Measurements from ENCODE around the gene DIPK2A. TPM values are rescaled to one million over a fixed set of nuclear protein-coding genes. Genes with fewer than 3 reads are reported as not detected.
A peak's percentile ranks its signal among the peaks of the same experiment; 100 is the strongest.

DIPK2A gene
- polyA plus RNA-seq, 3 donors from 2014 or later: 10.1 to 15.8 (median 12.7) TPM

DNA sequence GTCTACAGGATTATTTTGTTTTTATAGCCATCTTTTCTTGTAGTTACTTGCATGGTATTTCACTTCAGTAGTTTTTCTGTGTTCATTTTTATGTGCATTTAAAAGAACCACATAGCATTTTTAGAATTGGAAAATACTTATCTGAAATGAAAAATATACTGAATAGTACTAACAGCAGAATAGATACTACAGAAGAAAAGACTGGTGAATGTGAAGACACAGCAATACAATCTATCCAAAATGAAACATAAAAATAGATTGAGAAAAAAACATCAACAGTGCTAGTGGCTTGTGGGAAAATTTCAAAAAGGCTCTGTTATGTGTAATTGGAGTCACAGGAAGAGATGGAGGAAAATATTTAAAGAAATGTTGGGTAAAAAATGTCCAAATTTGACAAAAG is 12.7 kb upstream of the DIPK2A start:
- no peak for DNase-seq
- peaks cover 0 to 21% (median 9%) of the 10 kb centered on the region in 6 donors for H3K9me3 Mint-ChIP-seq
- H3K27me3 Mint-ChIP-seq (ENCODE audit: low read depth in 3 of 3): peaks cover 6 to 19% (median 11%) of the 10 kb centered on the region in 3 donors
- H3K4me1 Mint-ChIP-seq: peaks cover 19 to 34% of the 10 kb centered on the region in 2 donors
- H3K36me3 Mint-ChIP-seq: no peaks in the 10 kb centered on the region
- H3K27ac Mint-ChIP-seq: no peak overlapping the region
- H3K4me3 Mint-ChIP-seq: no peak overlapping the region

DNA sequence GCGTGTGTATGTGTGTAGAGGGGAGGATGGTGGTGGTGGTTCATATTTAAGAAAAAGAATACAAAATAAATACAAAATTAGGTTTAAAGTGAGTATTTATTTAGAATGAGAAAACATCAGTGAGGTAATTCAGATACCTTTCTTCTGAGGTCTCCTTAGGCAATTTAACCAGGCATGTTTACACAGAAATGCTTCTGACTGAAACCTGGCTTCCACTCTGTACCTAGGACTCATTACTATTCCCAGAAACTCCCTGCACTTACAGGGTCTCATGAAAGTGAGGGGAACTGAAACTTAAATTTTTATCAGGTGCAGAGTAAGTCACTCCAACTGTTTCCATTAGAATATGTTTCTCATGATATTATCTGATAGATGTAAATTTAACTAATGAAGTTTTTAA is 10.3 kb upstream of the DIPK2A start:
- Mint-ChIP-seq H3K4me1 (peaks cover 16 to 25% of the 10 kb centered on the region in 2 donors), H3K36me3 (no peaks in the 10 kb centered on the region), H3K27ac (no peak overlapping the region), H3K9me3 (peaks cover 0 to 21% (median 9%) of the 10 kb centered on the region in 6 donors), H3K27me3 (ENCODE audit: low read depth in 3 of 3) (peaks cover 6 to 17% (median 9%) of the 10 kb centered on the region in 3 donors), H3K4me3 (no peak overlapping the region)
- DNase-seq: no peak

DNA sequence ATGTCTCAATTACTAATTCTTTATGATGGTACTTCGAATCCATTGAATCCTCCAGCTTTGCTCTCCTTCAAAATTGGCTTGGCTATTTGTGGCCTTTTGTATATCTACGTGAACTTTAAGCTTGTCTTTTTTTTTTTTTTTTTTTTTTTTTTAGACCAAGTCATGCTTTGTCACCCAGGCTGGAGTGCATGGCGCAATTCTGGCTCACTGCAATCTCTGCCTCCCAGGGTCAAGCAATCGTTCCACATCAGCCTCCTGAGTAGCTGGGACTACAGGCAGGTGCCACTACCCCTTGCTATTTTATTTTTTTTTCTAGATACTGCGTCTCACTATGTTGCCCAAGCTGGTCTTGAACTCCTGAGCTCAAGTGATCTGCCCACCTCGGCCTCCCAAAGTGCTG is 7.7 kb upstream of the DIPK2A start:
- peaks cover 0 to 17% (median 7%) of the 10 kb centered on the region in 6 donors for H3K9me3 Mint-ChIP-seq
- peaks cover 1 to 23% (median 8%) of the 10 kb centered on the region in 3 donors for H3K27me3 Mint-ChIP-seq (ENCODE audit: low read depth in 3 of 3)
- no peak overlapping the region for H3K27ac Mint-ChIP-seq
- no peak overlapping the region for H3K4me3 Mint-ChIP-seq
- H3K36me3 Mint-ChIP-seq: no peaks in the 10 kb centered on the region
- no peaks in the 10 kb centered on the region for H3K4me1 Mint-ChIP-seq
- DNase-seq: no peak

DNA sequence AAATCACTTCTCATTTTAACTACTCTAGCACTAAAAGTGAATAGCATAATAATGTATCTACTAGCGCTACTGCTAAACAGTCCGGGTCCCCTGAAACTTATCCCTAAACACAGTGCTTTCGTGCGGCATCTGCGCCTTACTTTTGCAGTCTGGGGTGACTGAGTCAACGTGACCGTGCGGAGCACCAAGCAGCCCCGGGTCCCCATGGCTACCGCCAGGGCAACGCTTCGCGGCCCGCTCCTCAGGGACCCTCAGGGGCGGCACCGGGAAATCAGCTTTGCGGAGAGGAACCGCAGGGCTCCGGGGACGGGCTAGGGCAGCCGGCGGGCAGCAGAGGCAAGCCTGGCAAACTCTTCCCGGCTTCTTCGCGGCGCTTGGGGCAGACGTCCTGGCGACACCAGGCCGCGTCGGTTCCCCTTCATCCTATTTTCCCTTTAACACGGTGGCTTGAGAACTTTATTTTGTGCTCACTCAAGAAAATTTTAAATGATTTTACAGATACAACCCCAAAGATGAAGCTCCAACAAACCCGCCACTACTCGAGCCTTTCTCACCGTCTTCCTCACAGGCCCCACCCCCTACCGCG is 757 bp upstream of the DIPK2A start:
- H3K4me3 Mint-ChIP-seq: peak overlapping the region; percentile 94 to 99 (median 95)
- DNase-seq: peak; percentile 36 to 56 (median 55)
- peaks cover 8 to 39% (median 22%) of the 10 kb centered on the region in 3 donors for H3K27me3 Mint-ChIP-seq (ENCODE audit: low read depth in 3 of 3)
- H3K36me3 Mint-ChIP-seq: no peaks in the 10 kb centered on the region
- peaks cover 29 to 31% of the 10 kb centered on the region in 2 donors for H3K4me1 Mint-ChIP-seq
- H3K9me3 Mint-ChIP-seq: no peaks in the 10 kb centered on the region
- peak overlapping the region; percentile 89 to 99 (median 98) for H3K27ac Mint-ChIP-seq

DNA sequence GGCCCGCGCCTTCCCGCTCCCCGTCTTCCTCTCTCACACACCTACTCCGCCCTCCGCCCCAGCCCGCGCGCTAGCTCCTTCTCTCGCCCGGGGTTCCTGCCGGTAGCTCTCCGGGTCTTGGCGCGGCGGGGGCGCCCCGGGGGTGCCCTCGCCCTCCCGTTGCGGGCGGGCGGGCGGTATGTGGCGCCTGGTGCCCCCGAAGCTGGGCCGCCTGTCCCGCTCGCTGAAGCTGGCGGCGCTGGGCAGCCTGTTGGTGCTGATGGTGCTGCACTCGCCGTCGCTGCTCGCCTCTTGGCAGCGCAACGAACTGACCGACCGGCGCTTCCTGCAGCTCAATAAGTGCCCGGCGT is 507 bp downstream of the DIPK2A start:
- Mint-ChIP-seq H3K27me3 (ENCODE audit: low read depth in 3 of 3) (peaks cover 8 to 38% (median 22%) of the 10 kb centered on the region in 3 donors), H3K4me1 (peaks cover 38 to 41% of the 10 kb centered on the region in 2 donors), H3K27ac (peak overlapping the region; percentile 89 to 99 (median 98)), H3K36me3 (no peaks in the 10 kb centered on the region), H3K4me3 (peak overlapping the region; percentile 94 to 99 (median 95)), H3K9me3 (no peaks in the 10 kb centered on the region)
- peak in 1 of 3 donors; percentile 59 for DNase-seq

DNA sequence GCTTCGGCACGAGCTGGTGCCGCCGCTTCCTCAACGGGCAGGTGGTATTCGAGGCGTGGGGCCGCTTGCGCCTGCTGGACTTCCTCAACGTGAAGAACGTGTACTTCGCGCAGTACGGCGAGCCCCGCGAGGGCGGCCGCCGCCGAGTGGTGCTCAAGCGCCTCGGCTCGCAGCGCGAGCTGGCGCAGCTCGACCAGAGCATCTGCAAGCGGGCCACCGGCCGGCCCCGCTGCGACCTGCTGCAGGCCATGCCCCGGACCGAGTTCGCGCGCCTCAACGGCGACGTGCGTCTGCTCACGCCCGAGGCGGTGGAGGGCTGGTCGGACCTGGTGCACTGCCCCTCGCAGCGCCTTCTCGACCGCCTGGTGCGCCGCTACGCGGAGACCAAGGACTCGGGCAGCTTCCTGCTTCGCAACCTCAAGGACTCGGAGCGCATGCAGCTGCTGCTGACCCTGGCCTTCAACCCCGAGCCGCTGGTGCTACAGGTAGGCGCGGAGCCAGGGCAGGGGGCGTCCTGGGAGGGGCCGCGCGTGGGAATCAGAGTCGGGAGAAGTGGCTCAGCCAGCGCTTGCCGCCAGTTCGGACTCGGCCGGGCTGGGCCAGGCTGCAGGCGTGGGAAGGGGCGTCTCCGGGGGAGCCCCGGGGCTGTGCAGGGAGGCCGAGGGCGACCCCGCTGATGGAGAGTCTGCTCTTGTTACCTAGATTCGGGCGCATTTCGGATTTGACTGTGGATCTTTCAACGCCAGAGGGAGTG is 1.1 kb downstream of the DIPK2A start:
- DNase-seq: peak; percentile 61 to 65 (median 64)
- H3K9me3 Mint-ChIP-seq: no peaks in the 10 kb centered on the region
- H3K27me3 Mint-ChIP-seq (ENCODE audit: low read depth in 3 of 3): peaks cover 8 to 32% (median 19%) of the 10 kb centered on the region in 3 donors
- H3K4me3 Mint-ChIP-seq: peak overlapping the region; percentile 94 to 99 (median 95)
- H3K36me3 Mint-ChIP-seq: no peaks in the 10 kb centered on the region
- H3K4me1 Mint-ChIP-seq: peaks cover 43 to 47% of the 10 kb centered on the region in 2 donors
- H3K27ac Mint-ChIP-seq: peak overlapping the region; percentile 89 to 97 (median 94)

DNA sequence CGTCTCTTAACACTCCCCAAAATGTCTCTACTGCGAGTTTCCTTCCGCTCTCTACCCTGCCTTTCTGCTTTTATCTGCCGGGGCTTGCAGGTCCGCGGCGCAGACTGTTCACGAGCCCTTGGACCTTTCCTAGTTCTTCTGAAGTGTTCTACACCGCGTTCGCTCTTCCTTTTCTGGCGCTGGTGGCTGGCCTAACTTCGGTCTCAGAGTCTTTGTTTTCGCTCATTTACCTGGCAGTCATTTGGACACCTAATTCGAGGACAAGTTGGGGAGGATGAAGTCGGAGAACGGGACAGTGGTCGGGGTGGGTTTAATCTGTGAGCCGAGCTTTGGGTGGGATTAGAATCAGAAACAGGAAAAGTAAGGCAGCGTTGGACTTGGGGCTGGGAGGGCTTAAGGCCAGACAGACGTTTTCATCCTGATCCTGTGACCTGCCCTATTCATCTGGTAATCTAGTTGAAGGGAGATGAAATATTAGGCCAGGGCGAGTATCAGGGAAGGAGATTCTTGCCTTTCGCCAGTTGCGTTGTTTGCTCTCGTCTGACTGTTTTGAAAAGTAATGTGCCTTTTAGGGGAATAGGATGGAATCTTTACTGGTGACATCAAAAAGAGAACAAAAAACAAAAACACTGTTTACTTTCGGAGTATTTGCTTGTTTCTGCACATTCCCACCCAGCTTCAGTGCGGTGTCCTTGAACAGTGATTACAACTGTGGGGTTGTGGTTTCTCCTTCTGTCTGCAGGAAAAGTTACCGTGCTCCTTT is 1.8 kb downstream of the DIPK2A start:
- Mint-ChIP-seq H3K27ac (peak overlapping the region; percentile 89 to 97 (median 94)), H3K9me3 (no peaks in the 10 kb centered on the region), H3K4me3 (peak overlapping the region; percentile 94 to 99 (median 95)), H3K4me1 (peaks cover 51 to 55% of the 10 kb centered on the region in 2 donors), H3K27me3 (ENCODE audit: low read depth in 3 of 3) (peaks cover 8 to 32% (median 19%) of the 10 kb centered on the region in 3 donors), H3K36me3 (no peaks in the 10 kb centered on the region)
- peak in 2 of 3 donors; percentile 68 to 70 for DNase-seq

DNA sequence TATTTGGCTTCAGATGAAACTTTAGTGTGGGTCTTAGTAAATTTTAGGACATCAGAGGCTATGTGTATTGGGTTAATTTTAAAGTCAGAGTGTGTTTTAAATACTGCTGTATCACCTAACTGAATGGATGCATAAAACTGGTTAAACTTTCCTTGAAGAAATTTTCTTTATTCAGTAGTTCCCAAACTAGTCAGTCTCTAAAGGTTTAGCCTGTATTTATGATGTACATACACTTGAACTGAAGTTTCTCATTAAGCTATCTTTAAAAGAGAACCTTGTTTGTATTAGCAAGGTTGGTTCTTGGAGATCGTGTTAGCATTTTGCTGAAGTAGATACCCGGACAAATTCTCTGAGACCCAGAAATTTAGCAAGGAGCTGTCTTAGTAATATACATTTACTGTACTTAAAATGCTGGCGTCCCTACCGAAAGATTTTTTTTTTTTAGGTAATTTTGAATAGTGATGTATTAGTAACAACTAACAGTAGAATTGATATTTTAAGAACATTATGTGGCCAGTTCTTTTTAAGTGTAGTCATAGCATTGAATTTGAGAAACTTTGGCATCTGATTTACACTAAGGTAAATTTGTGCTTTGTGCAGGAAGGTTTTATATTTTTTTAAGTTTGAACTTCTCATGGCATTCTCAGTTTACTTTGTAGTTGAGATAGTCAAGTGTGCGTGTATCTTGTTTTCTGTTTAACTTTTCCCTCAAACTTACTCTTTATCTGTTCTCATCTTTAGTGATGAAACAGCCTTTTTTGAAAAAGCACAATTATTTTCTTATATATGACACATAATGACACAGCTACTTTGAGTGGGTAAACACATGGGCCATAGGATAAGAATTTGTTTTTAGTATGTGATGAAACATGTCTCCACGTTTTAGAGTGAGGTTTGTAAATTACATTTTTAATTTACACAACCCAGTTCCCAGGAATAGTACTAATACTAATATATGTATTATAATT is 2.9 kb downstream of the DIPK2A start:
- DNase-seq: no peak
- Mint-ChIP-seq H3K27me3 (ENCODE audit: low read depth in 3 of 3) (peaks cover 8 to 23% (median 19%) of the 10 kb centered on the region in 3 donors), H3K27ac (peak overlapping the region; percentile 4 to 97 (median 92)), H3K4me3 (peak overlapping the region; percentile 94 to 99 (median 95)), H3K36me3 (no peaks in the 10 kb centered on the region), H3K4me1 (peaks cover 56 to 66% of the 10 kb centered on the region in 2 donors), H3K9me3 (no peaks in the 10 kb centered on the region)

DNA sequence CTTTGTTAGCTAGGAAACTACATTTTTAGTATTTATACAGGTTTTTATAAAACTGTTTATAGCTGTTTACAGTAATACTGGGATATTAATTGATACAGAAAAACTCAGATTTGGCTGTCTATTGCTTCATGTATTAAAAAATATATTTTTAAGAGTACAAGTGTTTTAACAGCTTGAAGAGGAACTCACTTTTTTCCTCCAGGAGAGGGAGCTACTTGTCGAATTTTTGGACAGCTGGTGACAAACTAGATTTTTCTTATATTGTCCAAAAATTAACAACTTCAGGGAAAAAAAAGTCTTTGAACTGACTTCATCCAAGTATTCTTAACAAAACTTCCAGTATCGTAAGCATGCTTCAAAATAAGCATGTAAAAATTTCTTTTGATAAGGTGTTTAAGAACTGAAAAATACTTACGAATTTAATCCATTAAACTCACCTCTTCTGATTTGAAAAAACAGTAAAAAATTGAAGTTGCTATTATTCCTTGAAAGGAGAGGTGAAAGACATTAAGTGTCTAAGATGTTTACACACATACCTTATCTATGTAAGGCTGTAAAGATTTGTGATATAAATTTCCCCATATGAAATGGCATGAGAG is 4.0 kb downstream of the DIPK2A start:
- DNase-seq: peak in 2 of 3 donors; percentile 20 to 23
- Mint-ChIP-seq H3K36me3 (no peaks in the 10 kb centered on the region), H3K27me3 (ENCODE audit: low read depth in 3 of 3) (peaks cover 8 to 19% (median 18%) of the 10 kb centered on the region in 3 donors)

DNA sequence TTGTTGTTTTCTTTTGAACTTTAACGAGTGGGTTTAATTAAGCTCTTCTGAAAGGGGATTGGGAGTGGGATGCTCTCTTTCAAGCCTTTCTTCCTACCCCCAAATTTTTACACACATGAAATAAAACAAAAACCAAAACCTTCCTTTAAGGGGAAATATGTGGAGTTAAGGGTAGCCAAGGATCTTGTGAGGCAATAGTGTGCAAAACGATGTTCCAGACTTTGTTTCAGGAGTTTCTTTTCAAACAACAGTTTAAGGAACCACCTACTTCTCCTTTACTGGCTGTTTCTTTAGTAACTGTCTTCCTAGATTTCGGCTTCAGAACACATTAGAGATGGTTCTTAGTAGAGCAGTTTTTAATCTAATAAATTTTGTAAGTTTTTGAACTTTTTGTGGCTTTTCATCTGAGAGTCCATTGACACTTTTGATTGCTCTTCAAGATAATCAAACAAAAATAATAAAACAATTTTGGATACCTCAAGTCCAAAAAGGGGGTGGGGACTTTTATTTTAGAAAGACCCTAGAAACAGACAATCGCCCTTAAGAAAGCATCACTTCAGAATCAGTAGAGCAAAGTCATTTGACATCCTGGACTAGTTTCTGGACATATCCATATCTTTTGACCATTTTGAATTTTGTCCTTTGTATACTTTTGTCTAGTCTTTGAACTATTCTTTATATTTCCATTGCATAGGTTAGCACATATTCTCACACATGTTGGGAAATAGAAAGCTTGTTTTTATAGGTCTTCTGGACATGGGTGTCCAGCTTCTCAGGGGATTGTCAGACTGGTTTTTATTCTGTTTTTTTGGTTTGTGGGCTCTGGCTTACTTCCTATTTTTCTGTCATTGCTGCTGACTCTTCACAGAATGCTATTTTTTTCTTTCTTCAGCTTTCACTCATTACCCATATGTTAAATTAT is 6.0 kb downstream of the DIPK2A start:
- peak overlapping the region in 2 of 6 donors; percentile 5 to 25 for H3K27ac Mint-ChIP-seq
- H3K27me3 Mint-ChIP-seq (ENCODE audit: low read depth in 3 of 3): peaks cover 0 to 9% (median 6%) of the 10 kb centered on the region in 3 donors
- H3K4me1 Mint-ChIP-seq: peaks cover 62 to 91% of the 10 kb centered on the region in 2 donors
- peaks cover 1 to 7% (median 2%) of the 10 kb centered on the region in 3 donors for H3K36me3 Mint-ChIP-seq
- DNase-seq: no peak
- H3K9me3 Mint-ChIP-seq: no peaks in the 10 kb centered on the region
- peak overlapping the region in 3 of 5 donors; percentile 18 to 43 (median 19) for H3K4me3 Mint-ChIP-seq

More for the DNA sequence above, 4.0 kb downstream of the DIPK2A start:
- Mint-ChIP-seq H3K4me3 (peak overlapping the region in 1 of 5 donors; percentile 18), H3K9me3 (no peaks in the 10 kb centered on the region), H3K27ac (no peak overlapping the region), H3K4me1 (peaks cover 56 to 76% of the 10 kb centered on the region in 2 donors)

DNA sequence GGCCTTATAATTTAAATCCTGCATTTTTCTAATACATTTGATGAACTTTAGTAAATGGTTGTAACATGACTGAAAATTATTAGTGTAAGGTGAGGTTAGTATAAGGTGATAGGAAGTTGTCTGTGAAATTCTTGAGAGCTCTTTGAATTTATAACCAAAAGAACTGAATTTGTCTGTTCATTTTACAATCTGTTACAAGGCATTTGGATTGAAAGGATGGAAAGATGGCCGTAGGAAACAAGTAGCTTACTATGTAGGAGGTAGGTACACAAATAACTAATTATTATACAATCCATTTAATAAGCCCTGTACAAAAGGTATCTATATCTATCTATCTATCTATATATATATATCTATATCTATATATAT is 6.6 kb downstream of the DIPK2A start:
- Mint-ChIP-seq H3K4me3 (peak overlapping the region in 2 of 5 donors; percentile 1 to 5), H3K9me3 (no peaks in the 10 kb centered on the region), H3K27ac (peak overlapping the region in 1 of 6 donors; percentile 5), H3K27me3 (ENCODE audit: low read depth in 3 of 3) (peaks cover 0 to 5% (median 3%) of the 10 kb centered on the region in 3 donors), H3K36me3 (peaks cover 4 to 13% (median 8%) of the 10 kb centered on the region in 3 donors), H3K4me1 (peaks cover 66 to 95% of the 10 kb centered on the region in 2 donors)
- no peak for DNase-seq

All from immature natural killer cell (primary cell).